Measurements from ENCODE around the gene TMEM165. TPM values are rescaled to one million over a fixed set of nuclear protein-coding genes. Genes with fewer than 3 reads are reported as not detected.
"Not testable (repeated sequence)": the region's sequence is repeated elsewhere in the genome, so short reads cannot be mapped to it uniquely, and the experiment has no call there.

The TMEM165 gene, protein sequence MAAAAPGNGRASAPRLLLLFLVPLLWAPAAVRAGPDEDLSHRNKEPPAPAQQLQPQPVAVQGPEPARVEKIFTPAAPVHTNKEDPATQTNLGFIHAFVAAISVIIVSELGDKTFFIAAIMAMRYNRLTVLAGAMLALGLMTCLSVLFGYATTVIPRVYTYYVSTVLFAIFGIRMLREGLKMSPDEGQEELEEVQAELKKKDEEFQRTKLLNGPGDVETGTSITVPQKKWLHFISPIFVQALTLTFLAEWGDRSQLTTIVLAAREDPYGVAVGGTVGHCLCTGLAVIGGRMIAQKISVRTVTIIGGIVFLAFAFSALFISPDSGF
- 188 TPM for total RNA-seq

DNA sequence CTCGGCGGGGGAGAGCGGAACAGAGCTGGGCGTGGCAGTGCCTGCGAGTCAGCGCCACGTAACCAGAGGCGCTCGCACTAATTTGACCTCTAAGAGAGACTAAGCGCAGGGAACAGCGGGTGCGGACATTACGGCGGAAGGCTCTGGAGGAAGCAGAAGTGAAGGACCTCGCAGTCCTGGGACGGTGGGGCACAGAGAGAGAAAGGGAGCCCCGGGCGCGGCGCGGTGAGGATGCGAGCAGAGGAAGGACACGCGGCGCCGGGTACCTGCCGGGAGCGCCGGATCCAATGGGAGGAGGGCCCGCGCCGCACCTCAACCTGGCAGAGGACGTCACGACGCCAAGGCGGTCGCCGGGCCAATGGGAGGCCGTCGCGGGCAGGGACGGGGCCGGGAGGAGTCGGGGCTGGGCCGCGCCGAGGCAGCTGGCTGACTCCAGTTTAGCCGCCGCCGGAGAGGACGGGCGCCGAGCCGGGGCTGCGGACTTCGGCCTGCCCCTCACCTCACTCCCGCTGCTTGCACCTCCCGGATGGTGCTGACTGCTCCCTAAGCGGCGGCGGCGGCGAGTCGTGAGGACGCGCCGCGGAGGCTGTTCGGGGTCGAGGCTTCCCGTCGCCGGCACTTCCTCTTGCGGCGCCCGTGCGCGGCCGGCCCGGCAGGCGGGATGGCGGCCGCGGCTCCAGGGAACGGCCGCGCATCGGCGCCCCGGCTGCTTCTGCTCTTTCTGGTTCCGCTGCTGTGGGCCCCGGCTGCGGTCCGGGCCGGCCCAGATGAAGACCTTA, at the start of gene TMEM165:
Gene TMEM165, plus strand, starts transcription at position 429 of the 779 bp plus-strand sequence. Its CDS starts 233 bp downstream, at position 662.
- DNase-seq (ENCODE audit: low spot score), result peak; percentile 95

- peak; percentile 89 for DNase-seq (ENCODE audit: low spot score)
Observed at GRCh38 chr4:55345980-55346850, 49.5 kb upstream of the TMEM165 start, which contains the start of gene SRD5A3. TSS of gene SRD5A3 (plus strand) at chr4:55346242. CDS start at chr4:55346337, 95 bp downstream.

GRCh38 chr4:55346851-55347255, 48.9 kb upstream of the TMEM165 start:
- no peak for DNase-seq (ENCODE audit: low spot score)

DNA sequence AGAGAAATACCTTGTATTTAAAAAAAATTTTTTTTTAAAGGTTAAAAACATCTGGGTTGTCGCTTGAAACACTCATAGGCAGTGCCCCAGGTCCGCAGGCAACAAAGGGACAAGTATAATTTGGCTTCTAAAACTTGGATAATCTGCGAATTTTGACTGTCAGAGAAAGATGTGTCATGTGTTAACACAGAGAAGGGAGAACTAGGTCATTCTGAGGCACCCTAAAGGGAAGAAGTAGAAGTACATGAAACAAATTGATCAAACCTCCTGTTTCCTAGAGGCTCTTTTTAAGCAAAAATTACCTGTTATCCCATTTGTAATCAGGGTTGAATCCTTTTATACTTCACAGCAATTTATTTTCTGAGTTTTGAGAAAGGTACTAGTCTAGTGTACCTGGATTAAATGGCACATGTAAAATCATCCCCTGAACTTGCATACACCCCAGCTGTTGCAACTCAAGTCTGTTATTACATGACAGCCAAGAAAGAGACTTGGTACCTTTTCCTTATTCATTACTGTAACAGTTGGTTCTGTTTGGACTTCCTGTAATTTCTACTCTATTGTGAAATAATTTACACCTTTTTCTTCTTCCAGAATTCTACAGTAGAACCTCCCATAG, 48.0 kb upstream of the TMEM165 start:
- DNase-seq (ENCODE audit: low spot score), result no peak

DNA sequence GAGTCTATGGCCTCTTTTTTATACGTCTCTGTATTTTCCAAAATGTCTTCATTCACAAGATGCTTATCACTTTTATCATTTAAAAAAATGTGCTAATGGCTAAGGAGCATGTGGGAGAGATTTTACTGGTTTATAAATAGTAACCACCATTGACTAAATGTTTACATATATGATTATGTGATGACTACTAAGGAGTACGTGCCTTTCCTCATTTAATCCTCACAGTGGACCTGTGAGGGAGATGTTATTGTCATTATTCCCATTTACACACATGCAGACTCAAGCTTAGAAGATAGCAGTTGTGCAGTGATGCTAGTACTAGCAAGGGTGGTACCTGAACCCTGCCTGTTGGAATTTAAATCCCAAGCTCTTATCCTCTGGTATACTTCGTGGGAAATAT, 47.3 kb upstream of the TMEM165 start:
- DNase-seq (ENCODE audit: low spot score), result no peak

GRCh38 chr4:55350870-55351269, 44.9 kb upstream of the TMEM165 start:
- not testable (repeated sequence) for DNase-seq (ENCODE audit: low spot score)

DNA sequence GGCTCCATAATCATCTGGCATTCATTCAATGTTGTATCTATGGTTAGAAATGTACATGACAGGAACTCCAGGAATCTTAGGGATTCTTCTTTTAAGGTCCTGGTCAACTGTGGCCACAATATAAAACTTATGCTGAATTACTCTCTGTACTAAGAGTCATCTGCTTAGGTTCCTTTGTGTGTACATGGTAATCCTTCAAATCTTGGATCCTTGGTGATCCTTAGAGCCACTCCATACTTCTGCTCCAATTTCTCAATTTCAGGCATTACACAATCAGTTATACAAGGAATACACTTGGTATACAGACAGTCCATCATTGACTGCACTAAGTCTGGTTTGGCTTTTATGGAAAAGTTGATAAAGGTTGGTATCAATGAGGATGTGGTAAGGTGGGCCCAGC, 43.9 kb upstream of the TMEM165 start:
- DNase-seq (ENCODE audit: low spot score), result no peak

DNA sequence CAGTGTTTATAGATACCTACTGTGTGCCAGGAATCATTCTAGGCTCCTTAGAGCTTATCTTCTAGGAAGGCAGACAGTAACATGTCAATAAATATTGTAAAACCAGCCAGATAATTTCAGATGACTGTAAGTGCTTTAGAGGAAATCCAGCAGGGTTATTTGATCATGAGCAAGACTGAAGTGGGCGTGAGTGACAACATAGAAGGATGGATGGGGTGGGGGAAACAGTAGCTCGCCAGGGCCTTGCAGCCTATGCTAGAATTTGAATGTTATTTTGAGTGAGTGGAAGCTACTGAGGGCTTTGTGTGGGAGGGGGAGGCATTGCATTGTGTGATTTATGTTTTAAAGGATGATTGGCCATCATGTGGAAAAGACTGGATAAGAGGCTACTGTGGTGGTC, 43.0 kb upstream of the TMEM165 start:
- DNase-seq (ENCODE audit: low spot score), result no peak

DNA sequence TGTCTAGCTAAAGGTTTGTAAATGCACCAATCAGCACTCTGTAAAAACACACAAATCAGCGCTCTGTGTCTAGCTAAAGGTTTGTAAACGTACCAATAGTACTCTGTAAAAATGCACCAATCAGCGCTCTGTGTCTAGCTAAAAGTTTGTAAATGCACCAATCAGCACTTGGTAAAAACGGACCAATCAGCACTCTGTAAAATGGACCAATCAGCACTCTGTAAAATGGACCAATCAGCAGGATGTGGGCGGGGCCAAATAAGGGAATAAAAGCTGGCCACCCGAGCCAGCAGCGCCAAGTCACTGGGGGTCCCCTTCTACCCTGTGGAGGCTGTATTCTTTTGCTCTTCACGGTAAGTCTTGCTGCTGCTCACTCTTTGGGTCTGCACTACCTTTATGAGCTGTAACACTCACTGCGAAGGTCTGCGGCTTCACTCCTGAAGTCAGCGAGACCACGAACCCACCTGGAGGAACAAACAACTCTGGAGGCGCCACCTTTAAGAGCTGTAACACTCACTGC, 42.5 kb upstream of the TMEM165 start:
- DNase-seq (ENCODE audit: low spot score), result not testable (repeated sequence)

GRCh38 chr4:55354648-55355047, 41.1 kb upstream of the TMEM165 start:
- DNase-seq (ENCODE audit: low spot score), result no peak

- no peak for DNase-seq (ENCODE audit: low spot score)
Observed at GRCh38 chr4:55355555-55355954, 40.2 kb upstream of the TMEM165 start.

DNA sequence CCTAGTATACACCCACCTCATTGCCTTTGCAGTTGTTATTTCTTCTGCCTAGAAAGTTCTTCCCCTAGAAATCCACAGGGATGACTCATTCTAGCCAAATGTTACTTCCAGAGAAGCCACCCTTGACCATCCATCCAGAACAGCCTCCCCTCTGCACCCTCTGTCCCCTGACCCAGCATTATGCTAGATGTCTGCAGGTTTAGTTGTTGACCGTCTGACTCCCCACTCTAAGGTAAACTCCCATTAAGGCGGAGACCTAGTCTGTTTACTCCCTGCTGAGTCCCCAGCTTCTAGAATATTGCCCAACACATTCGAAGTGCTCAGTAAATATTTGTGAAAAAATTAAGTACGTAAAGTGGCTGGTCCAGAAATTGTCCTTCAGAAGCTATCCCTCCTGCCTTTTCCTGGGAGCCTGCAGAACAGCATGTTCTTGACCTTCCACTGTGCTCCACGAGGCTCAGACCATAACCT, 38.7 kb upstream of the TMEM165 start:
- no peak for DNase-seq (ENCODE audit: low spot score)

GRCh38 chr4:55358246-55358645, 37.5 kb upstream of the TMEM165 start:
- no peak for DNase-seq (ENCODE audit: low spot score)

- DNase-seq (ENCODE audit: low spot score), result no peak
Observed at GRCh38 chr4:55358668-55359067, 37.1 kb upstream of the TMEM165 start.

DNA sequence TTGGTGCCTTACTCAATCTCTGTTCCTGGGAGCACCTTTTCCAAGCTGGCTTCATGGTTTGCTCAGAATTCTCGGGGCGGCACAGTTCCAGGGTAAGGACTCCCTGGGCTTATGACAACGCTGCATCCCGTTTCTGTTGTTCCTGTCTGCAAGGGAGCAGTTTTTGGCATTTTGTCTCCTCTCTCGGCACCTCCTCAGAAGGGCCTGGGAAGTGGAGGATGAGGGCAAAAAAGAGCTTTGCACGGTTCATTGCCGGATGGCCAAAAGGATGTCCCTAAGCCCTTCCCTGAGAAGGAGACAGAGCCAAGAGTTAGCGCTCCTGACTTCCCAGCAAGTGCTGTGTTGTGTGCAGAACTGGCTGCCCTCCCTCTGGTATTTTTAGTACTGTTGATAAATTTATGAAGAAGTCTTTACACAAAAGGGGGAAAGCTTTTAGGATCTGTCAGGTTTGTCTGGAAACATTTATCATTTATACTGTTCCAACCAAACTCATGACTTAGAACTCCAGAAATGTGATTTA, 36.3 kb upstream of the TMEM165 start:
- DNase-seq (ENCODE audit: low spot score), result peak; percentile 67

DNA sequence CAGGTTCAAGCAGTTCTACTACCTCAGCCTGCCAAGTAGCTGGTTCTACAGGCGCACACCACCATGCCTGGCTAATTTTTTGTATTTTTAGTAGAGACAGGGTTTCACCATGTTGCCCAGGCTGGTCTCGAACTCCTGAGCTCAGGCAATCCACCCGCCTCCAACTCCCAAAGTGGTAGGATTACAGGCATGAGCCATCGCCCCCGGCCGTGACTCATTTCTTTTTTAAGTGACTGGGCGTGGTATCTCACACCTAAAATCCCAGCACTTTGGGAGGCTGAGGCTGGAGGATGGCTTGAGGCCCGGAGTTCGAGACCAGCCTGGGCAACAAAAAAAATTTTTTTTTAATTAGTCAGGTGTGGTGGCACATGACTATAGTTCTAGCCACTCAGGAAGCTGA, 32.8 kb upstream of the TMEM165 start:
- not testable (repeated sequence) for DNase-seq (ENCODE audit: low spot score)

GRCh38 chr4:55363691-55364351, 31.9 kb upstream of the TMEM165 start:
- DNase-seq (ENCODE audit: low spot score), result no peak

DNA sequence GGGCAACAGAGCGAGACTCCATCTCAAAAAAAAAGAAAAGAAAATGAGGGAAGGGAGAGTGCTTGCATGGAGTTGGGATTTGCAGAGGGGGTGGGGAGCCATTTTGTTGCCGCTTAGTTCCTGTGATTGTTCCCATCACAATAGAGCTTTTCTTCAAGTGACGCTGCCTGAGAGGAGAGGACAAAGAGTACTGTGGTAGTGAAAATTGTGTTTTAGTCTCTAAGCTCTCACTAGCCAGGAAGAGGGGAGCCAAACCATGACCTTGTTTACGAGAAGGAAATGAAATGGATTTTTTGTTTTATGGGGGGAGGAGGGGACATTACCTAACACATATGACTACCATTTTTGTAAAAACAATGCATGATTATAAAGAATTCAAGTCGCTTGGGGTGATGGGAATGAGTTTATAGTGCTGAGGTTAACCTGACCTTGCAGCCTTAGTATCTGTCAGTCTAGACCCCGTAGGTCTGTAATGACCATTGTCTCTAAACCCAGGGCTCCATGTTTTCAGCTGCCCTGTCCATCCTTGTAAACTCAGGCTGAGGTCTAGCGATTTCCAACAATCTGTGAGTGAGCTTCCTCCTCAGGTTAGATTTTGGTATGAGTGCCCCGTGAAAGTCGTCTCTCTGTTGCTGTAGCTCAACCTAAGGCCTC, 30.9 kb upstream of the TMEM165 start:
- no peak for DNase-seq (ENCODE audit: low spot score)

DNA sequence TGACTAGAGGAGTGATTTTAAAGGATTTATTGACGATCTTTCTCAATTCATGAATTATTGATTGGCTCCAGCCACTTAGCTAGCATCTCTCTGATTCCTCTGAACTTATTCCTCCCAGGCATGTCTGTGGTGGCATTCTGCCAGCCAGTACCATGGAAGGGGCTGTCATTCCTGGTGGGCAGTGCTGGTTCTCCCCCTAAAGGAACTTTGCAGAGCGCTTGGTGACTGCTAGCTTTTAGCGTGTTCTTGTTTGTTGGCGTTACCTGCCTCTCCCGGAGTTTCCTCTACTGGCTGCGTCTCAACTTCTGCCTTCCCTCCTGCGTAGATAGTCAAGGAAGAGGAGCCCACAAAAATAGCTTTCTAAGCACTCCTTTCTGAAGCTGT, 30.4 kb upstream of the TMEM165 start:
- no peak for DNase-seq (ENCODE audit: low spot score)

GRCh38 chr4:55366621-55367020, 29.1 kb upstream of the TMEM165 start:
- DNase-seq (ENCODE audit: low spot score), result no peak
